H1 (cell line): Measurements from ENCODE around the gene SNAI1. TPM values are rescaled to one million over a fixed set of nuclear protein-coding genes. Genes with fewer than 3 reads are reported as not detected.

Source experiments
- CTCF ChIA-PET: fragments of 300-600 bp; sonication (Branson Sonifier 250); formaldehyde crosslinking; loops from one replicate; lab custom pipeline; 2021; ENCODE audit not compliant: partially characterized antibody; lab: Charles Lee
- POLR2A ChIA-PET: fragments of 300-600 bp; sonication (Branson Sonifier 250); formaldehyde crosslinking; loops from one replicate; lab custom pipeline; 2021; ENCODE audit warnings: inconsistent platforms; ENCODE audit not compliant: partially characterized antibody; lab: Charles Lee
- DNase-seq, 2 experiments: peaks; one replicate each; pipeline versions ENCODE4 v3.0.0 to v3.0.0-alpha.2; 2010 to 2022; ENCODE audit warnings: low spot score in 2 of 2, low read depth in 1 of 2, mixed read lengths in 1 of 2
- FAIRE-seq: peaks from 2 replicates; lab custom pipeline; 2011; peaks lifted over from hg19 to GRCh38; lab: Jason Lieb, UNC
- H2AFZ ChIP-seq: 2 replicates; pipeline ENCODE4 v1.8.1; 2012; ENCODE audit warnings: low read length, inconsistent platforms
- H2AK5ac ChIP-seq: 2 replicates; pipeline ENCODE4 v1.6.1; 2013; ENCODE audit warnings: low read depth, low read length
- H2BK120ac ChIP-seq: replicated peaks from 2 replicates; pipeline ENCODE3; 2013; ENCODE audit warnings: low read depth, low read length, inconsistent platforms
- H2BK12ac ChIP-seq: 2 replicates; pipeline ENCODE4 v1.6.1; 2013; ENCODE audit warnings: low read depth, low read length
- H2BK15ac ChIP-seq: 2 replicates; pipeline ENCODE4 v1.6.1; 2013; ENCODE audit warnings: low read length
- H2BK20ac ChIP-seq: 2 replicates; pipeline ENCODE4 v1.6.1; 2013; ENCODE audit warnings: low read length
- H2BK5ac ChIP-seq: 2 replicates; pipeline ENCODE4 v1.6.1; 2013; ENCODE audit warnings: low read depth, low read length
- H3K14ac ChIP-seq: 2 replicates; pipeline ENCODE4 v1.6.1; 2013; ENCODE audit warnings: inconsistent platforms; ENCODE audit not compliant: insufficient read length
- H3K18ac ChIP-seq: 2 replicates; pipeline ENCODE4 v1.6.1; 2013; ENCODE audit warnings: low read length; ENCODE audit errors: extremely low read depth
- H3K23ac ChIP-seq: 2 replicates; pipeline ENCODE4 v1.6.1; 2013; ENCODE audit warnings: inconsistent platforms; ENCODE audit not compliant: insufficient read length
- H3K23me2 ChIP-seq: 2 replicates; pipeline ENCODE4 v1.6.1; 2013; ENCODE audit warnings: low read depth, low read length
- H3K27ac ChIP-seq: 2 replicates; pipeline ENCODE4 v1.6.1; 2011; ENCODE audit warnings: low read depth, low read length, inconsistent platforms
- H3K27me3 ChIP-seq, 4 experiments: replicated peaks in 1 of 4; 1 replicate in 1 of 4; 2 replicates in 3 of 4; pipeline versions ENCODE4 v1.6.1 to v1.8.1; 2011 to 2013; ENCODE audit warnings: low read length in 3 of 4, mild to moderate bottlenecking in 3 of 4, inconsistent platforms in 2 of 4, mixed read lengths in 2 of 4, moderate library complexity in 1 of 4; ENCODE audit not compliant: control insufficient read depth in 3 of 4, insufficient read depth in 3 of 4; ENCODE audit errors: extremely low read depth in 1 of 4
- H3K36me3 ChIP-seq, 4 experiments: 2 replicates each; pipeline versions ENCODE4 v1.6.1 to v1.8.1; 2011 to 2013; ENCODE audit warnings: mild to moderate bottlenecking in 4 of 4, low read length in 3 of 4, moderate library complexity in 2 of 4, control low read depth in 1 of 4, inconsistent platforms in 1 of 4; ENCODE audit not compliant: insufficient read depth in 4 of 4, control insufficient read depth in 2 of 4
- H3K4ac ChIP-seq: replicated peaks from 2 replicates; pipeline ENCODE3; 2013; ENCODE audit warnings: low read length, low read depth, mixed read lengths, inconsistent platforms; ENCODE audit not compliant: insufficient read length
- H3K4me1 ChIP-seq, 4 experiments: replicated peaks in 1 of 4; 1 replicate in 1 of 4; 2 replicates in 3 of 4; pipeline versions ENCODE4 v1.6.1 to v1.8.1; 2011 to 2013; ENCODE audit warnings: low read length in 3 of 4, inconsistent platforms in 2 of 4, mixed read lengths in 1 of 4; ENCODE audit not compliant: insufficient read depth in 4 of 4, control insufficient read depth in 3 of 4
- H3K4me2 ChIP-seq, 2 experiments: 2 replicates each; pipeline versions ENCODE4 v1.6.1 to v1.8.1; 2011 to 2013; ENCODE audit warnings: low read depth in 2 of 2, low read length in 2 of 2, control low read depth in 1 of 2, inconsistent platforms in 1 of 2, mild to moderate bottlenecking in 1 of 2; ENCODE audit not compliant: insufficient read depth in 1 of 2
- H3K4me3 ChIP-seq, 4 experiments: fragments of 200-600, 300-600 bp in 1 of 4; sonication (generic), shearing (Covaris generic), sonication (Bioruptor Twin) in 1 of 4; 2 replicates each; pipeline versions ENCODE4 v1.5.1 to v1.8.1; 2011 to 2016; ENCODE audit warnings: low read length in 4 of 4, low read depth in 3 of 4, control low read depth in 2 of 4, inconsistent platforms in 2 of 4, mild to moderate bottlenecking in 2 of 4, mixed read lengths in 1 of 4, moderate library complexity in 1 of 4; ENCODE audit not compliant: insufficient read depth in 2 of 4; ENCODE audit errors: extremely low read depth in 1 of 4
- H3K56ac ChIP-seq: replicated peaks from 2 replicates; pipeline ENCODE3; 2013; ENCODE audit warnings: low read depth, mild to moderate bottlenecking, mixed read lengths, low read length, inconsistent platforms; ENCODE audit not compliant: insufficient read length
- H3K79me1 ChIP-seq: 2 replicates; pipeline ENCODE4 v1.6.1; 2013; ENCODE audit warnings: low read depth, low read length, control low read depth
- H3K79me2 ChIP-seq, 2 experiments: 2 replicates each; pipeline versions ENCODE4 v1.6.1 to v1.8.1; 2012 to 2013; ENCODE audit warnings: low read length in 2 of 2, mild to moderate bottlenecking in 2 of 2, inconsistent platforms in 1 of 2; ENCODE audit not compliant: insufficient read depth in 2 of 2, control insufficient read depth in 1 of 2
- H3K9ac ChIP-seq, 4 experiments: replicated peaks in 1 of 4; 1 replicate in 1 of 4; 2 replicates in 3 of 4; pipeline versions ENCODE4 v1.6.1 to v1.8.1; 2011 to 2013; ENCODE audit warnings: low read depth in 3 of 4, low read length in 3 of 4, control low read depth in 2 of 4, mild to moderate bottlenecking in 2 of 4, moderate library complexity in 2 of 4, inconsistent platforms in 1 of 4; ENCODE audit errors: extremely low read depth in 1 of 4
- H3K9me3 ChIP-seq, 2 experiments: 2 replicates each; pipeline versions ENCODE4 v1.6.1 to v1.8.1; 2012 to 2013; ENCODE audit warnings: mild to moderate bottlenecking in 2 of 2, moderate library complexity in 2 of 2, control low read depth in 1 of 2, inconsistent platforms in 1 of 2, low read depth in 1 of 2, low read length in 1 of 2, mixed read lengths in 1 of 2; ENCODE audit not compliant: insufficient read depth in 2 of 2
- H4K20me1 ChIP-seq, 2 experiments: replicated peaks in 1 of 2; 2 replicates each; pipeline versions ENCODE3 to v1.8.1; 2011 to 2013; ENCODE audit warnings: inconsistent platforms in 2 of 2, low read length in 2 of 2, mild to moderate bottlenecking in 1 of 2; ENCODE audit not compliant: insufficient read depth in 2 of 2, control insufficient read depth in 1 of 2
- H4K5ac ChIP-seq: 2 replicates; pipeline ENCODE4 v1.6.1; 2013; ENCODE audit warnings: low read length, low read depth, mixed read lengths, inconsistent platforms; ENCODE audit not compliant: insufficient read length
- H4K8ac ChIP-seq: 2 replicates; pipeline ENCODE4 v1.8.0; 2013; ENCODE audit warnings: mild to moderate bottlenecking, moderate library complexity, low read length, inconsistent platforms; ENCODE audit not compliant: insufficient read depth; ENCODE audit errors: extremely low read depth
- H4K91ac ChIP-seq: replicated peaks from 2 replicates; pipeline ENCODE3; 2013; ENCODE audit warnings: low read length, mixed read lengths, inconsistent platforms; ENCODE audit not compliant: insufficient read length
- BCL11A ChIP-seq, 2 experiments: IDR thresholded peaks; one replicate each; pipeline ENCODE4 v1.6.1; 2011; ENCODE audit warnings: low read depth in 2 of 2, low read length in 2 of 2, mild to moderate bottlenecking in 2 of 2
- BRCA1 ChIP-seq: IDR thresholded peaks from 2 replicates; pipeline ENCODE4 v1.6.1; 2012; ENCODE audit warnings: low read depth, low read length, improper control_type of control experiment
- GTF2F1 ChIP-seq: IDR thresholded peaks from 2 replicates; pipeline ENCODE4 v1.6.1; 2012; ENCODE audit warnings: low read depth, low read length, improper control_type of control experiment, borderline replicate concordance
- HDAC6 ChIP-seq: IDR thresholded peaks from one replicate; pipeline ENCODE4 v1.7.1; 2012; ENCODE audit warnings: low read depth, mild to moderate bottlenecking, inconsistent platforms, low read length, moderate library complexity
- POLR2A ChIP-seq, 2 experiments: IDR thresholded peaks; 1 replicate in 1 of 2; 2 replicates in 1 of 2; pipeline ENCODE4 v1.6.1; 2011; ENCODE audit warnings: low read depth in 2 of 2, low read length in 2 of 2, mild to moderate bottlenecking in 2 of 2; ENCODE audit errors: control extremely low read depth in 1 of 2
- RXRA ChIP-seq: IDR thresholded peaks from 2 replicates; pipeline ENCODE4 v1.6.1; 2011; ENCODE audit warnings: low read depth, mild to moderate bottlenecking, low read length, moderate library complexity; ENCODE audit not compliant: insufficient read depth
- WGBS, 2 experiments: shearing (Covaris generic) in 1 of 2; methylation state at CpG; one replicate each; pipeline versions ENCODE4 v1.1.6 to v1.1.7; 2013 to 2015; ENCODE audit warnings: low lambda C conversion rate in 2 of 2, mixed read lengths in 2 of 2, inconsistent platforms in 1 of 2, low coverage in 1 of 2, missing lambda C conversion rate in 1 of 2; ENCODE audit not compliant: insufficient replicate concordance in 2 of 2, insufficient coverage in 1 of 2, insufficient read length in 1 of 2; ENCODE audit errors: extremely low coverage in 1 of 2, missing lambda C conversion rate in 1 of 2; 5-methylcytosine and 5-hydroxymethylcytosine counted together
- polyA plus RNA-seq, 7 experiments: library from polyadenylated mRNA; depleted of rRNA in 3 of 7; stranded (reverse) in 5 of 7; unstranded in 2 of 7; fragments of >200 nt in 5 of 7; fragments of 200-250 nt in 2 of 7; gene quantifications; 1 replicate in 5 of 7; 2 replicates in 1 of 7; 4 replicates in 1 of 7; pipeline versions ENCODE4 v1.2.1 to v1.2.3, GENCODE V29; 2011 to 2013; ENCODE audit warnings: missing spikeins in 2 of 7, mixed read lengths in 2 of 7
- total RNA-seq: library from RNA; stranded (reverse); fragmentation: NEBNext Ultra II Directional; extraction: Animal tissue kit (Norgen Biotek cat#: 25700); gene quantifications from 2 replicates; pipeline ENCODE4 v1.2.1, GENCODE V29; 2021

The SNAI1 gene
- total and polyA plus RNA-seq, 2 of the 8 experiments (the other 6 are each of a cell fraction or from before 2014, with no cell fraction given): 6.5 to 8.0 TPM

GRCh38 chr20:50029083-50029696 lies 46.4 kb downstream of the SNAI1 start:
- Histone ChIP-seq H2BK12ac (0 out of 2 replicates have a peak overlapping the region, but pooled peaks have one; percentile 60), H3K4me3 (no peak overlapping the region), H3K23ac (no peak overlapping the region), H3K4ac (no peak overlapping the region), H4K8ac (no peak overlapping the region; the same call in 1 of the 2 replicates), H3K56ac (no peak overlapping the region), H3K4me1 (peaks cover 0 to 3% (median 0%) of the 10 kb centered on the region in 4 experiments; a peak in 2 of 7 replicates), H4K20me1 (no peaks in the 10 kb centered on the region), H3K18ac (no peak overlapping the region), H2AK5ac (peak overlapping the region; percentile 39; the same call in 1 of the 2 replicates), H2BK120ac (no peak overlapping the region), H3K9me3 (no peaks in the 10 kb centered on the region), H3K14ac (no peak overlapping the region), H2AFZ (no peak overlapping the region), H3K27me3 (no peaks in the 10 kb centered on the region), H3K23me2 (0 out of 2 replicates have a peak, but pooled peaks cover 1% of the 10 kb centered on the region), H2BK5ac (peak overlapping the region; percentile 52), H3K4me2 (no peak overlapping the region), H4K91ac (no peak overlapping the region), H3K79me1 (no peaks in the 10 kb centered on the region), H3K79me2 (no peaks in the 10 kb centered on the region), H3K27ac (no peak overlapping the region), H2BK15ac (no peak overlapping the region), H4K5ac (no peak overlapping the region), H3K36me3 (no peaks in the 10 kb centered on the region), H3K9ac (no peak overlapping the region), H2BK20ac (no peak overlapping the region)
- DNase-seq (no peak), FAIRE-seq (no peak)
- ChIA-PET CTCF (interaction anchor here (0.6 to 1.5 kb wide), 7 partner anchors 11 to 439 kb away, joined by 3 to 6 read pairs (median 3); no protein-coding TSS in a partner anchor), POLR2A (interaction anchor here (0.9 to 2.4 kb wide), 3 partner anchors 10 to 46 kb away, joined by 3 to 9 read pairs (median 4); partner anchors contain the start of gene SNAI1)
- 90% methylated on average over 12 of the region's 15 CpGs; no CpG with 5 or more reads in 1 of the 2 experiments for WGBS, 2 experiments
- no peak for TF ChIP-seq HDAC6
- no peak for TF ChIP-seq GTF2F1
- no peak for TF ChIP-seq POLR2A (IDR thresholded peaks at IDR 0.05; ENCODE audit: control extremely low read depth in 1 of 2, low read depth in 2 of 2, low read length in 2 of 2)
- TF ChIP-seq BRCA1: no peak
- TF ChIP-seq BCL11A (IDR thresholded peaks at IDR 0.05; ENCODE audit: low read depth in 2 of 2, low read length in 2 of 2): no peak
- TF ChIP-seq RXRA: no peak
